ENCODE results near the gene CPPED1.
"Not testable (repeated sequence)": the region's sequence is repeated elsewhere in the genome, so short reads cannot be mapped to it uniquely, and the experiment has no call there.

The CPPED1 gene

GRCh38 chr16:12815361-12815760 is 11.7 kb upstream of the CPPED1 start:
- POLR2A ChIA-PET = no interaction called here
- no peak overlapping the region for H3K4me3 ChIP-seq (ENCODE audit: low read depth, low read length)
- TF ChIP-seq CTCF (IDR thresholded peaks at IDR 0.05; ENCODE audit: insufficient read depth, low read length, missing control alignments) = no peak
- CTCF ChIA-PET = interaction anchor here (0.9 to 2.0 kb wide), 3 partner anchors 10 to 242 kb away, joined by 3 to 7 read pairs (median 3); no protein-coding TSS in a partner anchor
- DNase-seq (ENCODE audit: low read depth, low spot score) = no peak

- H3K4me3 ChIP-seq (ENCODE audit: low read depth, low read length); DNase-seq (ENCODE audit: low read depth, low spot score); CTCF ChIA-PET; POLR2A ChIA-PET: not testable (repeated sequence)
Observed at GRCh38 chr16:12813734-12814133, 10.0 kb upstream of the CPPED1 start.

- DNase-seq (ENCODE audit: low read depth, low spot score); POLR2A ChIA-PET; H3K4me3 ChIP-seq (ENCODE audit: low read depth, low read length); CTCF ChIA-PET: not testable (repeated sequence)
Observed at GRCh38 chr16:12813321-12813720, 9.6 kb upstream of the CPPED1 start.

- POLR2A ChIA-PET = no interaction called here
- no peak overlapping the region for H3K4me3 ChIP-seq (ENCODE audit: low read depth, low read length)
- CTCF ChIA-PET = interaction anchor here (0.6 kb wide), 1 partner anchor 213 kb away, joined by 3 read pairs; no protein-coding TSS in a partner anchor
- no peak for DNase-seq (ENCODE audit: low read depth, low spot score)
- no peak for TF ChIP-seq CTCF (IDR thresholded peaks at IDR 0.05; ENCODE audit: insufficient read depth, low read length, missing control alignments)
Observed at GRCh38 chr16:12811441-12812383, 8.0 kb upstream of the CPPED1 start.

- POLR2A ChIA-PET = no interaction called here
- H3K4me3 ChIP-seq (ENCODE audit: low read depth, low read length) = no peak overlapping the region
- CTCF ChIA-PET = interaction anchor here (0.7 to 1.5 kb wide), 3 partner anchors 11 to 14 kb away, joined by 3 to 4 read pairs (median 3); no protein-coding TSS in a partner anchor
- no peak for DNase-seq (ENCODE audit: low read depth, low spot score)
- no peak for TF ChIP-seq CTCF (IDR thresholded peaks at IDR 0.05; ENCODE audit: insufficient read depth, low read length, missing control alignments)
Observed at GRCh38 chr16:12805066-12805465, 1.4 kb upstream of the CPPED1 start.

GRCh38 chr16:12804395-12804794 is 708 bp upstream of the CPPED1 start:
- peak overlapping the region; percentile 84 for H3K4me3 ChIP-seq (ENCODE audit: low read depth, low read length)
- CTCF ChIA-PET = interaction anchor here (1.1 to 1.5 kb wide), 2 partner anchors 11 to 14 kb away, joined by 3 to 4 read pairs; no protein-coding TSS in a partner anchor
- POLR2A ChIA-PET = no interaction called here
- no peak for DNase-seq (ENCODE audit: low read depth, low spot score)
- no peak for TF ChIP-seq CTCF (IDR thresholded peaks at IDR 0.05; ENCODE audit: insufficient read depth, low read length, missing control alignments)

GRCh38 chr16:12802661-12803060 is 1.0 kb downstream of the CPPED1 start:
- TF ChIP-seq CTCF (IDR thresholded peaks at IDR 0.05; ENCODE audit: insufficient read depth, low read length, missing control alignments) = no peak
- peak overlapping the region; percentile 84 for H3K4me3 ChIP-seq (ENCODE audit: low read depth, low read length)
- ChIA-PET CTCF (no interaction called here), POLR2A (no interaction called here)
- DNase-seq (ENCODE audit: low read depth, low spot score) = no peak

All from AG04449 (cell line).